ENCODE measurements around the gene PKP3.
"Not testable (repeated sequence)": the region's sequence is repeated elsewhere in the genome, so short reads cannot be mapped to it uniquely, and the experiment has no call there.

PKP3 gene

GRCh38 chr11:394034-394857 lies at the start of gene PKP3:
TSS of gene PKP3 (plus strand) at chr11:394209. CDS start at chr11:394293, 84 bp downstream.
- peak; percentile 35 for DNase-seq

GRCh38 chr11:344836-345578 lies 49.0 kb upstream of the PKP3 start:
- no peak for DNase-seq

DNA sequence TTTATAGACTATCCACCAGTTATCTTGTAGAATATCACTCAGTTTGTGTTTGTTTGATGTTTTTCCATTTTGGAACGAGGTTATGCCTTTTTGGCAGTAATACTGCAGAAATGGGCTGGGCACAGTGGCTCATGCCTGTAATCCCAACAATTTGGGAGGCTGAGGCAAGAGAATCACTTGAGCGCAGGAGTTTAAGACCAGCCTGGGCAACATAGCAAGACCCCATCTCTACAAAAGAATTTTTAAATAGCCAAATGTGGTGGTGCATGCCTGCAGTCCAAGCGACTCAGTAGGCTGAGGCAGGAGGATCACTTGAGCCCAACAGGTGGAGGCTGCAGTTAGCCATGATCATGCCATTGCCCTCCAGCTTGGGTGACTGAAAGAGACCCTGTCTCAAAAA lies 47.5 kb upstream of the PKP3 start:
- DNase-seq: no peak

GRCh38 chr11:349270-349954 lies 44.6 kb upstream of the PKP3 start:
- not testable (repeated sequence) for DNase-seq

GRCh38 chr11:350033-350722 lies 43.8 kb upstream of the PKP3 start:
- DNase-seq: not testable (repeated sequence)

DNA sequence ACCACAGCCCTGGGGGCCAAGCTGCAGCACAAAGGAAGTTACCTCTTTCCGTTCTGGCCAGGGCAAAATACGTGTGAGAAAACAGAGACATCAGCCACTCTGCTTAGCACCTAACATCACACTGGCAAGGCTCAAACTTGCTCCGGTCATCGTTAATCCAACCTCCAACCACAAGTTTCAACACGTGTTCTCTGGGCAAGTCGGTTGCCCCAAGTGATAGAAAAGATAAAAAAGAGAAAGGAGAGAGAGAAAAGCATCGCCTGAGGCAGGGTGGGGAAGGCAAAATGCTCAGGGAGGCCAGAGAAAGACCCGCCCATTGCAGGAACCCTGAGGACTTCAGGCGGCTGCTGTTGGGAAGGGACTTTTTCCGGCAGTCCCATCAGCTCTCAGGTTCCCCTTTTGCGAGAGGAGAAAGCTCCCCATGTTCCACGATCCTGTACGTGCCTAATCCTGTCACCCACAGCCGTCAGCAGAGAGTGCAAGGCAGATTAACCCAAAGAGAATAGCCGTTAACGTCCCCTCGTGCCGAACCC lies 43.2 kb upstream of the PKP3 start:
- no peak for DNase-seq

- DNase-seq: no peak
These were observed 42.6 kb upstream of the PKP3 start for GRCh38 chr11:351411-351810.

DNA sequence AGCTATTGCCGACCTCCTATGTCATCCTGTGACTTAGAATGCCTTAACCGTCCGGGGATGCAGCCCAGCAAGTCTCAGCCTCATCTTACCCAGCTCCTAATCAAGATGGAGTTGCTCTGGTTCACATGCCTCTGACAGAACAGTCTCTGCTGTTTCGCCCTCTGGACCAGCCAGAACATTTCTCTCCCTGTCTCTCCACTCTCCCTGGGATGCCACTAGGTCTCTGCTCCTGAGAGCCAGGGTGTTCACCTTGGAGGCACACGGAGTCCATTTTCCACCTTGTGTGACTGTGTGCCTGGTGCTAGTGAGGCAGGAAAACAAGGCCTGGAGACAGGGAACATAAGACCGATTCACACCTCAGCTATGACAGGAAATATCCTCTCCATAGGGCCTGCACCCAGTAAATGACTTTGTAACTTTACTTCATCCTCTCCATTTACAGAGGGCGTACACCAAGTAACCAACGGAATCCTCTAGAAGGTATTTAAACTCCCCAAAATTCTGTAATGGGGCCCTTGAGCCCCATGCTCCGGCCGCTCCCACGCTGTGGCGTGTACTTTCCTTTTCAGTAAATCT lies 41.5 kb upstream of the PKP3 start:
- DNase-seq: no peak

GRCh38 chr11:353179-353873 lies 40.7 kb upstream of the PKP3 start:
- no peak for DNase-seq

DNA sequence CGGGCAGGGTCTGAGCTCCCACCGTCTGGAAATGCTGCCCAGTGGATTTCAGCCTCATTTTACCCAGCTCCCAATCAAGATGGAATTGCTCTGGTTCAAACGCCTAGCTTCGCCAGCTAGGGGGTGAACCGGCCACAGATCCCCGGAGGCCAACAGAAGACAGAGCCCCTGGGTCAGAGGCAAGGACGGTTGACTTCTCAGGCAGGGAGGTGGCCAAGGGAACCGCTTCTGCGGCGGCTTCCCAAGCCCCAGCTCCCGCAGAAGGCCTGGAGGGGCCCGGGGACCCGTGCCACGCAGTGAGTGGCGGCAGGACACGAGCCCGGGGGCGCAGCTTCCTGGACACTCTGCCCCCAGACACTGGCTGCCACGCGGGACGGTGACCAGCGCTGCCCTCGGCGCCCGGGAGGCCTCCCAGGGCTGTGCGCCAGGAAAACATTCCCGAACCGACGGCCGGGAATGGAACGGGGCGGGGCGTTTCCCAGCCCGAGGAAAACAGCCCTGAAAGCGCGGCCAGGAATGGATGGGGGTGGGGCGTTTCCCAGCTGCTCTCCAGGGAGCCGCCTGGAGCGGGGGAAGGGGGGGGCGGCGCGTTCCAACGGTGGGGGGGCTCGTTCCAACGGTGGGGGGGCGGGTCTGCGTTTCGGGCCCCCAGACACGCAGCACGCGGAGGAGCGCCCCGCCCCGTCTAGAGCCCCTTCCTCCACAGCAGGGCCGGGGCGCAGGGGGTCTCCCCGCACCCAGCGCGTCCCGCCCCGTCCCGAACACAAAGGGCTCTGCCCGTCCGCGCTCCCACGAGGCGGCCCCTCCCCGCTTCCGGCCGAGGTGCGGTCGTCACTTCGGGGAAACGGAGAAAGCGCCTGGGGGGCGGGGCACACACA lies 38.2 kb upstream of the PKP3 start:
- peak; percentile 58 for DNase-seq

DNA sequence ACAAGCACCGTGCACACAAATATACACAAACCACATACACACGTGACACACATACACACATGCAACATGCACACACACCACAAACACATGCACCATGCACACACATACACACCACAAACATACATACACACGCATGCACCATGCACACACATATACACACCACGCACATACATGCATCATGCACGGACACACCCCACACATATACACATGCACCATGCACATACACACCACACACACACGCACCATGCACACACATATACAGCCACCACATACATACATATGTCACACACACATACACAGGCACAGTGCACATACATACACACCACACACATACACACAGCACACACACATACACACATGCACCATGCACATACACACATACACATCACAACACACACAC lies 37.4 kb upstream of the PKP3 start:
- no peak for DNase-seq

GRCh38 chr11:357582-357981 lies 36.4 kb upstream of the PKP3 start:
- DNase-seq: no peak

DNA sequence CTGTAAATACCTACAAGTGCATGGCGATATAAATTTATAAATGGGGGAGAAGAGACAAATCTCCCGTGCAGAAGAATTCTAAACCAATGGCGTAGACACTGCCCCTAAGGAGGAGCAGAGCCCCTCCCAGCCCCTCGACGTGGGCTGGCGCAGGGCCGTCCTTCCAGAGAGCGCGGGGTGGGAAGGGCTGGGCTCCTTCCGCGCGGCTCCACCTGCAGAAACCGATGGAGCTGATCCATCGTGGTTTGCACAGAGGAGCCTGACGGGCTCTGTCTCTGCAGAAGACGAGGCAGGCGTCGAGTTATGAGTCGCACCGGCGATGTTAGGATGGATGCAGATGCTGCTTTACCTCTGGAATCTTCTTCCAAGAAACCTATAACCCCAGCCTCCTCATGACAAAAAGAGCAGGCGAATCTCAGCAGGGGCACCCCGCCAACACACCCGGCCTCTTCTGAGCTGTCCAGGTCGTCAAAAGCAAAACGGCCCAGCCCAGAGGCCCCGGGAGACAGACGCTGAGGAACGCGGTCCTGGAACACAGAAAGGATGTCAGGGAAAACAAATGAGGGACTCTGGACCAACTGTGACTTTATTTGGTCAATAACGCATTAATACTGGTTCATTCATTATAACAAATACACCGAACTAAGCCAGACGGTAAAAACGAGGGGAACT lies 35.7 kb upstream of the PKP3 start:
- no peak for DNase-seq

GRCh38 chr11:359181-359714 lies 34.8 kb upstream of the PKP3 start:
- no peak for DNase-seq

DNA sequence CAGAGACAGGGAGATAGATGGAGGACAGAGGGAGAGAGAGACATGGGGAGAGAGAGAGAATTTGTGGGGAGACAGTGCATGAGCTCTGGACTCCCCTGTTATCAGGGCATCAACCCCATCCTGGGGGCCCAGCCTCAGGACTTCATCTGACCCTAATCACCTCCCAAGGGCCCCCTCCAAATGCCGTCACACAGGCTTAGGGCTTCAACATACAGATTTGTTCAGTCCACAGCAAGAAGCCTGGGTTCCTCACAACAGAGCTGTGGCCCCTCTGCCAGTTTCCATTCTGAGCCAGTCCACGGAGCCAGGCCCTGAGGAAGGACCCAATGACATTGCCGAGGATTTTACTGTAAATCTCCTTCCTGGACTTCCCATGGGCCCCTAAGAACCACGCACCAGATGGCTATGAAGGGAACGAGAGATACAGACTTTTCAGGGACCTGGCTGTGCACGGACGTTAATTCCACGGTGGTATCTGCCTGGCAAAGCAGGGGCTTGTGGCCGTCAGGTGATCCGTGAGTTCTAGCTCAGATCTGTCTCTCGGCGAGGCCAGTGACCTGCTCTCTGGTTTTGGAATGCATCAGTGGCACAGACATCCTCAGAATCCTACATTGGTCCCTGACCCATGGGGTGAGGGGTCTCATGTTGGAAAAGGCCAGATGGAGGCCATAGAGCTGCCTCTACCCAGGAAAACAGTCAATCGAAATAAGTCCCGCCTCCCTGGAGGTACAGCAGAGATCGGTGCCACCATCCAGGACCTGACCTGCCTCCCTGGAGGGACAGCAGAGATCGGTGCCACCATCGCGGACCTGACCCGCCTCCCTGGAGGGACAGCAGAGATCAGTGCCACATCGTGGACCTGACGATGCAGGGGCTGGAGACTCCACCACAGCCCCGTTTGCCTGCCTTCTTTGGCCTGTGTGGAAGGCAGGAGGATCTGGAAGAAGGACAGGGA lies 33.4 kb upstream of the PKP3 start:
- DNase-seq: no peak

GRCh38 chr11:362642-363442 lies 31.2 kb upstream of the PKP3 start:
- no peak for DNase-seq

GRCh38 chr11:363443-363805 lies 30.6 kb upstream of the PKP3 start:
- DNase-seq: not testable (repeated sequence)

Data from NCI-H1048 (cell line).